Measurements from ENCODE around the gene FAM228B.
"Not testable (repeated sequence)": the region's sequence is repeated elsewhere in the genome, so short reads cannot be mapped to it uniquely, and the experiment has no call there.

FAM228B gene

DNA sequence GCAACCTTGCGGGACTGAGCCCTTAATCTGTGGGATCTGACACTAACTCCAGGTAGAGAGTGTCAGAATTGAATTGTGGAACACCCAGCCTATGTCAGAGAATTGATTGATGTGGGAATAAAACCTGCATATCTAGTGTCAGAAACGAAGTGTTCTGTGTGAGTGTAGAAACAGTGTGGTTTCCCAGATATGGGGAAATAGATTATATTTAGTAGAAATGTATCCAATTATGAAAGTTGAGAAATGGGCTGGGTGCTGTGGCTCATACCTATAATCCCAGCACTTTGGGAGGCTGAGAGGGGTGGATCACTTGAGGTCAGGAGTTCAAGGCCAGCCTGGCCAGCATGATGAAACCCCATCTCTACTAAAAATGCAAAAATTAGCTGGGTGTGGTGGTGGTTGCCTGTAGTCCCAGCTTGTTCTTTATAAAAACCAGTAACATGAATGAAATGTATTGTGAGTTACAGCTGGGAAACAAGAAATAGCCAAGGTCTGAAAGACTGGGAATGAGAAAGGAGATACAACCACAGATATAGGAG, 34.4 kb upstream of the FAM228B start:
- Histone ChIP-seq H3K9me3 (ENCODE audit: low read depth, low read length) (no peaks in the 10 kb centered on the region), H3K4me3 (no peak overlapping the region), H3K36me3 (ENCODE audit: insufficient read depth, low read length) (no peaks in the 10 kb centered on the region), H3K9ac (ENCODE audit: insufficient read length) (no peak overlapping the region), H3K27ac (no peak overlapping the region)
- no peak for DNase-seq (ENCODE audit: low read depth, low spot score)
- TF ChIP-seq POLR2AphosphoS5 (IDR thresholded peaks at IDR 0.05; ENCODE audit: borderline replicate concordance, low read depth, low read length) (no peak), FOXP2 (optimal IDR thresholded peaks at IDR 0.05; ENCODE audit: control extremely low read depth, extremely low read length, insufficient read depth) (no peak), EZH2 (IDR thresholded peaks at IDR 0.05) (no peak)

DNA sequence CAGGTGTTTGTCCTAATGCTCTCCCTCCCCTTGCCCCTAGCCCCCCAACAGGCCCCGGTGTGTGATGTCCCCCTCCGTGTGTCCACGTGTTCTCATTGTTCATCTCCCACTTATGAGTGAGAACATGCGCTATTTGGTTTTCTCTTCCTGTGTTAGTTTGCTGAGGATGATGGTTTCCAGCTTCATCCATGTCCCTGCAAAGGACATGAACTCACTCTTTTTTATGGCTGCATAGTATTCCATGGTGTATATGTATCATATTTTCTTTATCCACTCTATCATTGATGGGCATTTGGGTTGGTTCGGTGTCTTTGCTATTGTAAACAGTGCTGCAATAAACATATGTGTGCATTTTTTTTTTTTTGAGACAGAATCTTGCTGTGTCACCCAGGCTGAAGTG, 30.0 kb upstream of the FAM228B start:
- not testable (repeated sequence) for H3K9ac ChIP-seq (ENCODE audit: insufficient read length); H3K27ac ChIP-seq; H3K36me3 ChIP-seq (ENCODE audit: insufficient read depth, low read length); H3K9me3 ChIP-seq (ENCODE audit: low read depth, low read length); H3K4me3 ChIP-seq; DNase-seq (ENCODE audit: low read depth, low spot score)

DNA sequence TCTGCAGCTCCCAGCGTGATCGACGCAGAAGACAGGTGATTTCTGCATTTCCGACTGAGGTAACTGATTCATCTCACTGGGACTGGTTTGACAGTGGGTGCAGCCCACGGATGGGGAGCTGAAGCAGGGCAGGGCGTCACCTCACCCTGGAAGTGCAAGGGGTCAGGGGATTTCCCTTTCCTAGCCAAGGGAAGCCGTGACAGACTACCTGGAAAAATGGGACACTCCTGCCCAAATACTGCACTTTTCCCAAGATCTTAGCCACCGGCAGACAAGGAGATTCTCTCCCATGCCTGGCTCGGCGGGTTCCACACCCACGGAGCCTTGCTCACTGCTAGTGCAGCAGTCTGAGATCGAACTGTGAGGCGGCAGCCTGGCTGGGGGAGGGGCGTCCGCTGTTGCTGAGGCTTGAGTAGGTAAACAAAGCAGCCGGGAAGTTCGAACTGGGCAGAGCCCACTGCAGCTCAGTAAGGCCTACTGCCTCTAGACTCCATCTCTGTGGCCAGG, 28.0 kb upstream of the FAM228B start:
- H3K9me3 ChIP-seq (ENCODE audit: low read depth, low read length); H3K27ac ChIP-seq; H3K4me3 ChIP-seq; H3K36me3 ChIP-seq (ENCODE audit: insufficient read depth, low read length); H3K9ac ChIP-seq (ENCODE audit: insufficient read length); DNase-seq (ENCODE audit: low read depth, low spot score): not testable (repeated sequence)

DNA sequence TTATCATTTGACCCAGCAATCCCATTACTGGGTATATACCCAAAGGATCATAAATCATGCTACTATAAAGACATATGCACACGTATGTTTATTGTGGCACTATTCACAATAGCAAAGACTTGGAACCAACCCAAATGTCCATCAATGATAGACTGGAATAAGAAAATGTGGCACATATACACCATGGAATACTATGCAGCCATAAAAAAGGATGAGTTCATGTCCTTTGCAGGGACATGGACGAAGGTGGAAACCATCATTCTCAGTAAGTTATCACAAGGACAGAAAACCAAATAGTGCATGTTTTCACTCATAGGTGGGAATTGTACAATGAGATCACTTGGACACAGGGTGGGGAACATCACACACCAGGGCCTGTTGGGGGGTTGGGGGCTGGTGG, 22.5 kb upstream of the FAM228B start:
- H3K4me3 ChIP-seq; H3K36me3 ChIP-seq (ENCODE audit: insufficient read depth, low read length); H3K9me3 ChIP-seq (ENCODE audit: low read depth, low read length); DNase-seq (ENCODE audit: low read depth, low spot score); H3K27ac ChIP-seq; H3K9ac ChIP-seq (ENCODE audit: insufficient read length): not testable (repeated sequence)

DNA sequence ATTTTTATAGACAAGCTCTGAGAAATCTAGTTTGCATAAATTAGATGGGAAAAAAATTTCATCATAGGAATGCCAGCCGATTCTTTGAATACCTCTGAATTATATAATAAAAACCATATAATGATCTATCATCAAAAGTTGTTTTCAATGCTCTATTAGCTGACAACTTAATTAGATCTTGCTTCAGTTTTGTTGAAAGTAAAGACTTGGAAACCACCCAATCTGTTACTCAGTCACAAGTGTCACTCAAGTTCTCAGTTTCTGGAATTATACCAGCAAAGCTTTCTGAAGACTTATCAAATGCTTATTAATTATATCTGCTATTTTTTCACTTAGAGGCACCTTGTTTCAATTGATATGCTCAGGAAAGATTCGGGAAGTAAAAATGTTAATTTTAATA, 21.3 kb upstream of the FAM228B start:
- Histone ChIP-seq H3K27ac (no peak overlapping the region), H3K36me3 (ENCODE audit: insufficient read depth, low read length) (no peaks in the 10 kb centered on the region)
- no peak for TF ChIP-seq EZH2 (IDR thresholded peaks at IDR 0.05)
- no peak for TF ChIP-seq POLR2AphosphoS5 (IDR thresholded peaks at IDR 0.05; ENCODE audit: borderline replicate concordance, low read depth, low read length)
- TF ChIP-seq FOXP2 (optimal IDR thresholded peaks at IDR 0.05; ENCODE audit: control extremely low read depth, extremely low read length, insufficient read depth) = no peak

DNA sequence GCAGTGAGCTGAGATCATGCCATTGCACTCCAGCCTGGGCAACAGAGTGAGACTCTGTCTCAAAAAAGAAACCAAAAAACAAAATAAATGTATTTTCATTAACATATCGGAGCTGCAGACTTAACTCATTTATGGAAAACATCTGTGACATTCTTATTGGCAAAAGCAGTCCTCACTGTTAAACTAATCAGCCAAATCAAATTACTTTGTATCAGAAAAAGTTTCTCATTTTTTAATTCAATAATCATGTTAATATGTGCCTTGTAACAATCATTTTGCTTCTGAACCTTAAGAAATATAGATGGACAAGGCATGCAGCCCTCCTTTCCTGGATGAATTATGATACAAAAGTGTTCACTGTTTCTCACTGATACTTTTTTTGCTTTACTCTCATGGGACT, 20.6 kb upstream of the FAM228B start:
- TF ChIP-seq EZH2 (IDR thresholded peaks at IDR 0.05) (no peak), FOXP2 (optimal IDR thresholded peaks at IDR 0.05; ENCODE audit: control extremely low read depth, extremely low read length, insufficient read depth) (no peak), POLR2AphosphoS5 (IDR thresholded peaks at IDR 0.05; ENCODE audit: borderline replicate concordance, low read depth, low read length) (no peak)
- no peak overlapping the region for H3K9ac ChIP-seq (ENCODE audit: insufficient read length)
- DNase-seq (ENCODE audit: low read depth, low spot score) = no peak
- no peaks in the 10 kb centered on the region for H3K36me3 ChIP-seq (ENCODE audit: insufficient read depth, low read length)
- H3K9me3 ChIP-seq (ENCODE audit: low read depth, low read length) = no peaks in the 10 kb centered on the region
- H3K4me3 ChIP-seq = no peak overlapping the region
- H3K27ac ChIP-seq = no peak overlapping the region

More for the DNA sequence above, 21.3 kb upstream of the FAM228B start:
- no peak for DNase-seq (ENCODE audit: low read depth, low spot score)
- Histone ChIP-seq H3K9me3 (ENCODE audit: low read depth, low read length) (no peaks in the 10 kb centered on the region), H3K4me3 (no peak overlapping the region), H3K9ac (ENCODE audit: insufficient read length) (no peak overlapping the region)

DNA sequence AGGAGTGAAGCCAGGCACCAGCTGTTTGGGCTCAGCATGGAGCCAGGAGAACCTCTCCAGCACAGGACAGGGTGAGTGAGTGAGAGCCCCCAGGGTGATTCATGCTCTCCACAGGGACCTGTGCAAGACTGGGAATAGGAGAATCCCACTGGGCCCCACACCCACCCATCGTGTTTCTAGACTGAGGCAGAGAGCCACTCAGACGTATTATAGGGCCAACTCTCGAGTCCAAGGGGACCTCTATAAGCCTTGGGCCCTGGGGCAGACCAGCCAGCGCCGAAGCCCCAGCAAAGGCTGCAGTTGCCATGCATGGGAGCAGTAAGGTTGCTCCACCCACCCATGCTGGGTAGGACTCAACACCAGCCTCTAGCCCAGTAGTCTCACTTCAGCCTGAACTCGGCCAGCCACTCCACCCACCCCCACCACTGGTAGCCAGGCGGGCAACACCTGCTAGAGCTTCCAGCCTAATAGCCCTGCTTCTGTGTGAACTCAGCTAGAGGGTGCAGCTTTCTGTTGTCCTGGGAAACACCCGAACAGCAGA, 19.1 kb upstream of the FAM228B start:
- DNase-seq (ENCODE audit: low read depth, low spot score) = no peak
- Histone ChIP-seq H3K9me3 (ENCODE audit: low read depth, low read length) (no peaks in the 10 kb centered on the region), H3K27ac (no peak overlapping the region), H3K4me3 (no peak overlapping the region), H3K9ac (ENCODE audit: insufficient read length) (no peak overlapping the region), H3K36me3 (ENCODE audit: insufficient read depth, low read length) (no peaks in the 10 kb centered on the region)
- TF ChIP-seq POLR2AphosphoS5 (IDR thresholded peaks at IDR 0.05; ENCODE audit: borderline replicate concordance, low read depth, low read length) = no peak
- no peak for TF ChIP-seq FOXP2 (optimal IDR thresholded peaks at IDR 0.05; ENCODE audit: control extremely low read depth, extremely low read length, insufficient read depth)
- no peak for TF ChIP-seq EZH2 (IDR thresholded peaks at IDR 0.05)

DNA sequence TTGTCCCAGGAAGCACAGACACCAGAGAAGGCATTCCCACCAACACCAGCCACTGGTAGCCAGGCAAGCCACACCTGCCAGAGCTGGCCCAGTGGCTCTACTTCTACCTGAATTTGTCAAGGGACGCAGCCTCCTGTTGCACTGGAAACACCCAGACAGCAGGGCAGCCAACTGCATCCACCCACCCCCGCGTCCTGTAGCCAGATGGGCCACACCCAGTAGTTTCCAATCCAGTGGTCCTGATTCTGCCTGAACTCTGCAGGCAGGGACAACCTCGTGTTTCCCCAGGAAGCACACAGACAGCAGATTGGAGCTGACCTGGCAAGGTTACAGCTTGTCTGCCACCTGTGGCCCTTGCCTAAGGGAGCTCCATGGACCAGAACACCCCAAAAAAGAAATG, 18.4 kb upstream of the FAM228B start:
- H3K4me3 ChIP-seq = no peak overlapping the region

DNA sequence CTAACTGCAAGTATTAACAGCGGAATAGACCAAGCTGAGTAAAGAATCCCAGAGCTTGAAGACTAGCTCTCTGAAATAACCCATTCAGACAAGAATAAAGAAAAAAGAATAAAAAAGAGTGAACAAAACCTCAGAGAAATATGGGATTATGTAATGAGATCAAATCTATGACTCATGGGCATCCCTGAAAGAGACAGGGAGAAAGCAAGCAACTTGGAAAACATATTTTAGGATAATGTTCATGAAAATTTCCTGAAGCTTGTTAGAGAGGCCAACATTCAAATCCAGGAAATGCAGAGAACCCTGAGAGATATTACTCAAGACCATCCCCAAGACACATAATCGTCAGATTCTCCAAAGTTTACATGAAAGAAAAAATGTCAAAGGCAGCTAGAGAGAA, 17.5 kb upstream of the FAM228B start:
- TF ChIP-seq EZH2 (IDR thresholded peaks at IDR 0.05) = no peak
- no peak for TF ChIP-seq FOXP2 (optimal IDR thresholded peaks at IDR 0.05; ENCODE audit: control extremely low read depth, extremely low read length, insufficient read depth)
- no peaks in the 10 kb centered on the region for H3K36me3 ChIP-seq (ENCODE audit: insufficient read depth, low read length)
- no peak overlapping the region for H3K4me3 ChIP-seq
- DNase-seq (ENCODE audit: low read depth, low spot score) = no peak
- H3K9me3 ChIP-seq (ENCODE audit: low read depth, low read length) = no peaks in the 10 kb centered on the region
- H3K9ac ChIP-seq (ENCODE audit: insufficient read length) = no peak overlapping the region
- no peak overlapping the region for H3K27ac ChIP-seq

More for the DNA sequence above, 18.4 kb upstream of the FAM228B start:
- Histone ChIP-seq H3K27ac (no peak overlapping the region), H3K36me3 (ENCODE audit: insufficient read depth, low read length) (no peaks in the 10 kb centered on the region), H3K9ac (ENCODE audit: insufficient read length) (no peak overlapping the region), H3K9me3 (ENCODE audit: low read depth, low read length) (no peaks in the 10 kb centered on the region)
- no peak for DNase-seq (ENCODE audit: low read depth, low spot score)
- TF ChIP-seq POLR2AphosphoS5 (IDR thresholded peaks at IDR 0.05; ENCODE audit: borderline replicate concordance, low read depth, low read length) (no peak), FOXP2 (optimal IDR thresholded peaks at IDR 0.05; ENCODE audit: control extremely low read depth, extremely low read length, insufficient read depth) (no peak), EZH2 (IDR thresholded peaks at IDR 0.05) (no peak)

All from SK-N-MC (cell line).